ENCODE results near the gene GDPD3. TPM values are rescaled to one million over a fixed set of nuclear protein-coding genes. Genes with fewer than 3 reads are reported as not detected.
A peak's percentile ranks its signal among the peaks of the same experiment; 100 is the strongest.

Gene GDPD3
- total and polyA plus RNA-seq, 2 of the 13 experiments (the other 11 are each of a cell fraction or from before 2014, with no cell fraction given), result 18.7 to 20.6 TPM

DNA sequence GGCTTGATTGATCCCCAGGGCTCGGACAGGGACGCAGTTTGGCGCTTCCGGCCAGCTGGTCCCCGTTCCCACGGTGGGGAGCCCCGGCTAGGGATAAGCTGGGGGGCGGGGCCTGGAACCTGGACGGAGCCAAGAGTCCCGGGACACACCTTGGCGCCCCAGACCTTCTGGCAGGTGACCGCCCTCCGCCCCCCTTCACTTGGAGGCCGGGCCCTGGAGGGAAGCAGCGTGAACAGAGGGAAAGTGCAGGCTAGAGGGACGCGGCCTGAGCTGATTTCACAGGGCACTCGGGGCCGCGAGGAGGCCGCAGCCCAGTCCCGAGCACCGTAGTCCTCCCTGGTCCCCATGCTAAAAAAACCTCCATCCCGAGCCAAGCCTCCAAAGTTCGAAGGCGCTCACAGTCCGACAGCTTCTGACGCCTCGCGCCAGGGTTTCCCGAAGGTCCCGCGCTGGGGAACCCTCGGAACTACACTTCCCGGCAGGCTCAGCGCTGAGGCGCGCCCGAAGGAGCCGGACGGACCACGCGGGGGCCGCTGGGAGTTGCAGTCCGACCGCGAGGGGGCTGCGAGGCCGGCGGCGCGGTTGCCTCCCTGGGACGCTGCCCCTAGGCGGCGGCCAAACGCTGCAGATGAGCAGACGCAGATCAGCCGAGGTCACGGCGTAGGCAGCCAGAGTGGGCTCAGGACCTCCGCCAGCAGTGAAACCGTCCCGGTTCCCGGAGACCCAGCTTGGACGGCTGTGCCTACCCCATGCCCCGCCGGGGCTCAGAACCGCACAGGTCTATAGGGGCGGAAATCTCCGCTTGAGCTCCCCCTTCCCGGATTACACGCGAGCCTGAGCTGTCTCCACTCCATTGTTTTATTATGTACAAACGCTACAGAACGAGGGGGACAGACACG is 21.6 kb downstream of the GDPD3 start, which contains the start of gene TBX6 (continued):
- TF ChIP-seq HOXA7 (CRISPR knock-in tag; IDR thresholded peaks at IDR 0.05) (no peak), PAF1 (CRISPR knock-in tag; IDR thresholded peaks at IDR 0.05) (peak; percentile 26; the same call in 1 of the 2 replicates), ZNF777 (CRISPR knock-in tag; IDR thresholded peaks at IDR 0.05) (peak; percentile 97), FOXK2 (IDR thresholded peaks at IDR 0.05) (no peak), ZNF550 (CRISPR knock-in tag; IDR thresholded peaks at IDR 0.05; ENCODE audit: borderline replicate concordance) (no peak), FOXM1 (CRISPR knock-in tag; IDR thresholded peaks at IDR 0.05) (no peak), RFX5 (IDR thresholded peaks at IDR 0.05; ENCODE audit: low read depth, low read length) (no peak), ZNF235 (CRISPR knock-in tag; IDR thresholded peaks at IDR 0.05; ENCODE audit: borderline replicate concordance) (no peak; the same call in 1 of the 2 replicates), SALL2 (CRISPR knock-in tag; IDR thresholded peaks at IDR 0.05) (peak; percentile 80), TARDBP (CRISPR knock-in tag; IDR thresholded peaks at IDR 0.05) (peak; percentile 77), ZFP37 (CRISPR knock-in tag; IDR thresholded peaks at IDR 0.05; ENCODE audit: borderline replicate concordance) (no peak), ZNF782 (CRISPR knock-in tag; IDR thresholded peaks at IDR 0.05; ENCODE audit: borderline replicate concordance) (no peak), ONECUT2 (CRISPR knock-in tag; IDR thresholded peaks at IDR 0.05) (peak; percentile 18; the same call in 1 of the 2 replicates), ERF (CRISPR knock-in tag; IDR thresholded peaks at IDR 0.05) (peak; percentile 59; the same call in 1 of the 2 replicates), ARNT (IDR thresholded peaks at IDR 0.05) (no peak)
- TF ChIP-seq, protein P1, sequence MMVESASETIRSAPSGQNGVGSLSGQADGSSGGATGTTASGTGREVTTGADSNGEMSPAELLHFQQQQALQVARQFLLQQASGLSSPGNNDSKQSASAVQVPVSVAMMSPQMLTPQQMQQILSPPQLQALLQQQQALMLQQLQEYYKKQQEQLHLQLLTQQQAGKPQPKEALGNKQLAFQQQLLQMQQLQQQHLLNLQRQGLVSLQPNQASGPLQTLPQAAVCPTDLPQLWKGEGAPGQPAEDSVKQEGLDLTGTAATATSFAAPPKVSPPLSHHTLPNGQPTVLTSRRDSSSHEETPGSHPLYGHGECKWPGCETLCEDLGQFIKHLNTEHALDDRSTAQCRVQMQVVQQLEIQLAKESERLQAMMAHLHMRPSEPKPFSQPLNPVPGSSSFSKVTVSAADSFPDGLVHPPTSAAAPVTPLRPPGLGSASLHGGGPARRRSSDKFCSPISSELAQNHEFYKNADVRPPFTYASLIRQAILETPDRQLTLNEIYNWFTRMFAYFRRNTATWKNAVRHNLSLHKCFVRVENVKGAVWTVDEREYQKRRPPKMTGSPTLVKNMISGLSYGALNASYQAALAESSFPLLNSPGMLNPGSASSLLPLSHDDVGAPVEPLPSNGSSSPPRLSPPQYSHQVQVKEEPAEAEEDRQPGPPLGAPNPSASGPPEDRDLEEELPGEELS (CRISPR knock-in tag; IDR thresholded peaks at IDR 0.05), result peak; percentile 50; the same call in 1 of the 2 replicates
- TF ChIP-seq, protein P2, sequence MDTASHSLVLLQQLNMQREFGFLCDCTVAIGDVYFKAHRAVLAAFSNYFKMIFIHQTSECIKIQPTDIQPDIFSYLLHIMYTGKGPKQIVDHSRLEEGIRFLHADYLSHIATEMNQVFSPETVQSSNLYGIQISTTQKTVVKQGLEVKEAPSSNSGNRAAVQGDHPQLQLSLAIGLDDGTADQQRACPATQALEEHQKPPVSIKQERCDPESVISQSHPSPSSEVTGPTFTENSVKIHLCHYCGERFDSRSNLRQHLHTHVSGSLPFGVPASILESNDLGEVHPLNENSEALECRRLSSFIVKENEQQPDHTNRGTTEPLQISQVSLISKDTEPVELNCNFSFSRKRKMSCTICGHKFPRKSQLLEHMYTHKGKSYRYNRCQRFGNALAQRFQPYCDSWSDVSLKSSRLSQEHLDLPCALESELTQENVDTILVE (CRISPR knock-in tag; IDR thresholded peaks at IDR 0.05), result no peak; the same call in 1 of the 2 replicates
- TF ChIP-seq, protein P3, sequence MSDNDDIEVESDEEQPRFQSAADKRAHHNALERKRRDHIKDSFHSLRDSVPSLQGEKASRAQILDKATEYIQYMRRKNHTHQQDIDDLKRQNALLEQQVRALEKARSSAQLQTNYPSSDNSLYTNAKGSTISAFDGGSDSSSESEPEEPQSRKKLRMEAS (IDR thresholded peaks at IDR 0.05), result peak; percentile 77
- TF ChIP-seq, protein P4, sequence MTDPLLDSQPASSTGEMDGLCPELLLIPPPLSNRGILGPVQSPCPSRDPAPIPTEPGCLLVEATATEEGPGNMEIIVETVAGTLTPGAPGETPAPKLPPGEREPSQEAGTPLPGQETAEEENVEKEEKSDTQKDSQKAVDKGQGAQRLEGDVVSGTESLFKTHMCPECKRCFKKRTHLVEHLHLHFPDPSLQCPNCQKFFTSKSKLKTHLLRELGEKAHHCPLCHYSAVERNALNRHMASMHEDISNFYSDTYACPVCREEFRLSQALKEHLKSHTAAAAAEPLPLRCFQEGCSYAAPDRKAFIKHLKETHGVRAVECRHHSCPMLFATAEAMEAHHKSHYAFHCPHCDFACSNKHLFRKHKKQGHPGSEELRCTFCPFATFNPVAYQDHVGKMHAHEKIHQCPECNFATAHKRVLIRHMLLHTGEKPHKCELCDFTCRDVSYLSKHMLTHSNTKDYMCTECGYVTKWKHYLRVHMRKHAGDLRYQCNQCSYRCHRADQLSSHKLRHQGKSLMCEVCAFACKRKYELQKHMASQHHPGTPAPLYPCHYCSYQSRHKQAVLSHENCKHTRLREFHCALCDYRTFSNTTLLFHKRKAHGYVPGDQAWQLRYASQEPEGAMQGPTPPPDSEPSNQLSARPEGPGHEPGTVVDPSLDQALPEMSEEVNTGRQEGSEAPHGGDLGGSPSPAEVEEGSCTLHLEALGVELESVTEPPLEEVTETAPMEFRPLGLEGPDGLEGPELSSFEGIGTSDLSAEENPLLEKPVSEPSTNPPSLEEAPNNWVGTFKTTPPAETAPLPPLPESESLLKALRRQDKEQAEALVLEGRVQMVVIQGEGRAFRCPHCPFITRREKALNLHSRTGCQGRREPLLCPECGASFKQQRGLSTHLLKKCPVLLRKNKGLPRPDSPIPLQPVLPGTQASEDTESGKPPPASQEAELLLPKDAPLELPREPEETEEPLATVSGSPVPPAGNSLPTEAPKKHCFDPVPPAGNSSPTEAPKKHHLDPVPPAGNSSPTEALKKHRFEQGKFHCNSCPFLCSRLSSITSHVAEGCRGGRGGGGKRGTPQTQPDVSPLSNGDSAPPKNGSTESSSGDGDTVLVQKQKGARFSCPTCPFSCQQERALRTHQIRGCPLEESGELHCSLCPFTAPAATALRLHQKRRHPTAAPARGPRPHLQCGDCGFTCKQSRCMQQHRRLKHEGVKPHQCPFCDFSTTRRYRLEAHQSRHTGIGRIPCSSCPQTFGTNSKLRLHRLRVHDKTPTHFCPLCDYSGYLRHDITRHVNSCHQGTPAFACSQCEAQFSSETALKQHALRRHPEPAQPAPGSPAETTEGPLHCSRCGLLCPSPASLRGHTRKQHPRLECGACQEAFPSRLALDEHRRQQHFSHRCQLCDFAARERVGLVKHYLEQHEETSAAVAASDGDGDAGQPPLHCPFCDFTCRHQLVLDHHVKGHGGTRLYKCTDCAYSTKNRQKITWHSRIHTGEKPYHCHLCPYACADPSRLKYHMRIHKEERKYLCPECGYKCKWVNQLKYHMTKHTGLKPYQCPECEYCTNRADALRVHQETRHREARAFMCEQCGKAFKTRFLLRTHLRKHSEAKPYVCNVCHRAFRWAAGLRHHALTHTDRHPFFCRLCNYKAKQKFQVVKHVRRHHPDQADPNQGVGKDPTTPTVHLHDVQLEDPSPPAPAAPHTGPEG (CRISPR knock-in tag; IDR thresholded peaks at IDR 0.05), result peak; percentile 54
- TF ChIP-seq, protein P5, sequence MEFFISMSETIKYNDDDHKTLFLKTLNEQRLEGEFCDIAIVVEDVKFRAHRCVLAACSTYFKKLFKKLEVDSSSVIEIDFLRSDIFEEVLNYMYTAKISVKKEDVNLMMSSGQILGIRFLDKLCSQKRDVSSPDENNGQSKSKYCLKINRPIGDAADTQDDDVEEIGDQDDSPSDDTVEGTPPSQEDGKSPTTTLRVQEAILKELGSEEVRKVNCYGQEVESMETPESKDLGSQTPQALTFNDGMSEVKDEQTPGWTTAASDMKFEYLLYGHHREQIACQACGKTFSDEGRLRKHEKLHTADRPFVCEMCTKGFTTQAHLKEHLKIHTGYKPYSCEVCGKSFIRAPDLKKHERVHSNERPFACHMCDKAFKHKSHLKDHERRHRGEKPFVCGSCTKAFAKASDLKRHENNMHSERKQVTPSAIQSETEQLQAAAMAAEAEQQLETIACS (CRISPR knock-in tag; IDR thresholded peaks at IDR 0.05), result peak; percentile 65

Measured in HepG2 (cell line).